H1 (cell line): ENCODE results near the gene TARP.

Experiments
- CTCF ChIA-PET: fragments of 300-600 bp; sonication (Branson Sonifier 250); formaldehyde crosslinking; loops from one replicate; lab custom pipeline; 2021; ENCODE audit not compliant: partially characterized antibody; lab: Charles Lee
- POLR2A ChIA-PET: fragments of 300-600 bp; sonication (Branson Sonifier 250); formaldehyde crosslinking; loops from one replicate; lab custom pipeline; 2021; ENCODE audit warnings: inconsistent platforms; ENCODE audit not compliant: partially characterized antibody; lab: Charles Lee
- DNase-seq, 2 experiments: peaks; one replicate each; pipeline versions ENCODE4 v3.0.0 to v3.0.0-alpha.2; 2010 to 2022; ENCODE audit warnings: low spot score in 2 of 2, low read depth in 1 of 2, mixed read lengths in 1 of 2
- FAIRE-seq: peaks from 2 replicates; lab custom pipeline; 2011; peaks lifted over from hg19 to GRCh38; lab: Jason Lieb, UNC
- H2AFZ ChIP-seq: 2 replicates; pipeline ENCODE4 v1.8.1; 2012; ENCODE audit warnings: low read length, inconsistent platforms
- H2AK5ac ChIP-seq: 2 replicates; pipeline ENCODE4 v1.6.1; 2013; ENCODE audit warnings: low read depth, low read length
- H2BK120ac ChIP-seq: replicated peaks from 2 replicates; pipeline ENCODE3; 2013; ENCODE audit warnings: low read depth, low read length, inconsistent platforms
- H2BK12ac ChIP-seq: 2 replicates; pipeline ENCODE4 v1.6.1; 2013; ENCODE audit warnings: low read depth, low read length
- H2BK15ac ChIP-seq: 2 replicates; pipeline ENCODE4 v1.6.1; 2013; ENCODE audit warnings: low read length
- H2BK20ac ChIP-seq: 2 replicates; pipeline ENCODE4 v1.6.1; 2013; ENCODE audit warnings: low read length
- H2BK5ac ChIP-seq: 2 replicates; pipeline ENCODE4 v1.6.1; 2013; ENCODE audit warnings: low read depth, low read length
- H3K14ac ChIP-seq: 2 replicates; pipeline ENCODE4 v1.6.1; 2013; ENCODE audit warnings: inconsistent platforms; ENCODE audit not compliant: insufficient read length
- H3K18ac ChIP-seq: 2 replicates; pipeline ENCODE4 v1.6.1; 2013; ENCODE audit warnings: low read length; ENCODE audit errors: extremely low read depth
- H3K23ac ChIP-seq: 2 replicates; pipeline ENCODE4 v1.6.1; 2013; ENCODE audit warnings: inconsistent platforms; ENCODE audit not compliant: insufficient read length
- H3K23me2 ChIP-seq: 2 replicates; pipeline ENCODE4 v1.6.1; 2013; ENCODE audit warnings: low read depth, low read length
- H3K27ac ChIP-seq: 2 replicates; pipeline ENCODE4 v1.6.1; 2011; ENCODE audit warnings: low read depth, low read length, inconsistent platforms
- H3K27me3 ChIP-seq, 4 experiments: replicated peaks in 1 of 4; 1 replicate in 1 of 4; 2 replicates in 3 of 4; pipeline versions ENCODE4 v1.6.1 to v1.8.1; 2011 to 2013; ENCODE audit warnings: low read length in 3 of 4, mild to moderate bottlenecking in 3 of 4, inconsistent platforms in 2 of 4, mixed read lengths in 2 of 4, moderate library complexity in 1 of 4; ENCODE audit not compliant: control insufficient read depth in 3 of 4, insufficient read depth in 3 of 4; ENCODE audit errors: extremely low read depth in 1 of 4
- H3K36me3 ChIP-seq, 4 experiments: 2 replicates each; pipeline versions ENCODE4 v1.6.1 to v1.8.1; 2011 to 2013; ENCODE audit warnings: mild to moderate bottlenecking in 4 of 4, low read length in 3 of 4, moderate library complexity in 2 of 4, control low read depth in 1 of 4, inconsistent platforms in 1 of 4; ENCODE audit not compliant: insufficient read depth in 4 of 4, control insufficient read depth in 2 of 4
- H3K4ac ChIP-seq: replicated peaks from 2 replicates; pipeline ENCODE3; 2013; ENCODE audit warnings: low read length, low read depth, mixed read lengths, inconsistent platforms; ENCODE audit not compliant: insufficient read length
- H3K4me1 ChIP-seq, 4 experiments: replicated peaks in 1 of 4; 1 replicate in 1 of 4; 2 replicates in 3 of 4; pipeline versions ENCODE4 v1.6.1 to v1.8.1; 2011 to 2013; ENCODE audit warnings: low read length in 3 of 4, inconsistent platforms in 2 of 4, mixed read lengths in 1 of 4; ENCODE audit not compliant: insufficient read depth in 4 of 4, control insufficient read depth in 3 of 4
- H3K4me2 ChIP-seq, 2 experiments: 2 replicates each; pipeline versions ENCODE4 v1.6.1 to v1.8.1; 2011 to 2013; ENCODE audit warnings: low read depth in 2 of 2, low read length in 2 of 2, control low read depth in 1 of 2, inconsistent platforms in 1 of 2, mild to moderate bottlenecking in 1 of 2; ENCODE audit not compliant: insufficient read depth in 1 of 2
- H3K4me3 ChIP-seq, 4 experiments: fragments of 200-600, 300-600 bp in 1 of 4; sonication (generic), shearing (Covaris generic), sonication (Bioruptor Twin) in 1 of 4; 2 replicates each; pipeline versions ENCODE4 v1.5.1 to v1.8.1; 2011 to 2016; ENCODE audit warnings: low read length in 4 of 4, low read depth in 3 of 4, control low read depth in 2 of 4, inconsistent platforms in 2 of 4, mild to moderate bottlenecking in 2 of 4, mixed read lengths in 1 of 4, moderate library complexity in 1 of 4; ENCODE audit not compliant: insufficient read depth in 2 of 4; ENCODE audit errors: extremely low read depth in 1 of 4
- H3K56ac ChIP-seq: replicated peaks from 2 replicates; pipeline ENCODE3; 2013; ENCODE audit warnings: low read depth, mild to moderate bottlenecking, mixed read lengths, low read length, inconsistent platforms; ENCODE audit not compliant: insufficient read length
- H3K79me1 ChIP-seq: 2 replicates; pipeline ENCODE4 v1.6.1; 2013; ENCODE audit warnings: low read depth, low read length, control low read depth
- H3K79me2 ChIP-seq, 2 experiments: 2 replicates each; pipeline versions ENCODE4 v1.6.1 to v1.8.1; 2012 to 2013; ENCODE audit warnings: low read length in 2 of 2, mild to moderate bottlenecking in 2 of 2, inconsistent platforms in 1 of 2; ENCODE audit not compliant: insufficient read depth in 2 of 2, control insufficient read depth in 1 of 2
- H3K9ac ChIP-seq, 4 experiments: replicated peaks in 1 of 4; 1 replicate in 1 of 4; 2 replicates in 3 of 4; pipeline versions ENCODE4 v1.6.1 to v1.8.1; 2011 to 2013; ENCODE audit warnings: low read depth in 3 of 4, low read length in 3 of 4, control low read depth in 2 of 4, mild to moderate bottlenecking in 2 of 4, moderate library complexity in 2 of 4, inconsistent platforms in 1 of 4; ENCODE audit errors: extremely low read depth in 1 of 4
- H3K9me3 ChIP-seq, 2 experiments: 2 replicates each; pipeline versions ENCODE4 v1.6.1 to v1.8.1; 2012 to 2013; ENCODE audit warnings: mild to moderate bottlenecking in 2 of 2, moderate library complexity in 2 of 2, control low read depth in 1 of 2, inconsistent platforms in 1 of 2, low read depth in 1 of 2, low read length in 1 of 2, mixed read lengths in 1 of 2; ENCODE audit not compliant: insufficient read depth in 2 of 2
- H4K20me1 ChIP-seq, 2 experiments: replicated peaks in 1 of 2; 2 replicates each; pipeline versions ENCODE3 to v1.8.1; 2011 to 2013; ENCODE audit warnings: inconsistent platforms in 2 of 2, low read length in 2 of 2, mild to moderate bottlenecking in 1 of 2; ENCODE audit not compliant: insufficient read depth in 2 of 2, control insufficient read depth in 1 of 2
- H4K5ac ChIP-seq: 2 replicates; pipeline ENCODE4 v1.6.1; 2013; ENCODE audit warnings: low read length, low read depth, mixed read lengths, inconsistent platforms; ENCODE audit not compliant: insufficient read length
- H4K8ac ChIP-seq: 2 replicates; pipeline ENCODE4 v1.8.0; 2013; ENCODE audit warnings: mild to moderate bottlenecking, moderate library complexity, low read length, inconsistent platforms; ENCODE audit not compliant: insufficient read depth; ENCODE audit errors: extremely low read depth
- H4K91ac ChIP-seq: replicated peaks from 2 replicates; pipeline ENCODE3; 2013; ENCODE audit warnings: low read length, mixed read lengths, inconsistent platforms; ENCODE audit not compliant: insufficient read length
- KDM1A ChIP-seq: fragments of 200-600, 300-600 bp; sonication (generic); IDR thresholded peaks from 2 replicates; pipeline ENCODE4 v1.7.1; 2016; ENCODE audit warnings: mild to moderate bottlenecking, low read length, borderline replicate concordance
- POU5F1 ChIP-seq: IDR thresholded peaks from 2 replicates; pipeline ENCODE4 v1.6.1; 2011; ENCODE audit warnings: low read depth, mild to moderate bottlenecking, low read length, moderate library complexity
- WGBS, 2 experiments: shearing (Covaris generic) in 1 of 2; methylation state at CpG; one replicate each; pipeline versions ENCODE4 v1.1.6 to v1.1.7; 2013 to 2015; ENCODE audit warnings: low lambda C conversion rate in 2 of 2, mixed read lengths in 2 of 2, inconsistent platforms in 1 of 2, low coverage in 1 of 2, missing lambda C conversion rate in 1 of 2; ENCODE audit not compliant: insufficient replicate concordance in 2 of 2, insufficient coverage in 1 of 2, insufficient read length in 1 of 2; ENCODE audit errors: extremely low coverage in 1 of 2, missing lambda C conversion rate in 1 of 2; 5-methylcytosine and 5-hydroxymethylcytosine counted together

TARP gene

GRCh38 chr7:38274927-38275620, 1.6 kb upstream of the TARP start:
- H4K8ac ChIP-seq, result no peak overlapping the region
- H4K91ac ChIP-seq, result no peak overlapping the region
- no peak overlapping the region for H2BK12ac ChIP-seq
- H3K9ac ChIP-seq, result no peak overlapping the region
- no peak overlapping the region for H3K4me3 ChIP-seq
- ChIA-PET POLR2A (no interaction called here), CTCF (interaction anchor here (0.7 to 3.4 kb wide), 11 partner anchors 9 to 94 kb away, joined by 3 to 10 read pairs (median 4); no protein-coding TSS in a partner anchor)
- H3K4ac ChIP-seq, result no peak overlapping the region
- H2BK5ac ChIP-seq, result no peak overlapping the region
- H3K14ac ChIP-seq, result no peak overlapping the region
- TF ChIP-seq KDM1A (0 out of 2 replicates have a peak, but pooled peaks have one; percentile 24), POU5F1 (no peak)
- FAIRE-seq (no peak), DNase-seq (no peak)
- no peak overlapping the region for H3K27ac ChIP-seq
- H3K36me3 ChIP-seq, result no peaks in the 10 kb centered on the region
- no peak overlapping the region for H3K23ac ChIP-seq
- no peak overlapping the region for H2BK120ac ChIP-seq
- H3K79me2 ChIP-seq, result no peaks in the 10 kb centered on the region
- no peaks in the 10 kb centered on the region for H3K23me2 ChIP-seq
- H3K4me1 ChIP-seq, result peaks cover 0 to 3% (median under 1%) of the 10 kb centered on the region in 4 experiments; a peak in 2 of 7 replicates
- H4K5ac ChIP-seq, result no peak overlapping the region
- no peak overlapping the region for H2AFZ ChIP-seq
- H2BK20ac ChIP-seq, result no peak overlapping the region
- H3K56ac ChIP-seq, result no peak overlapping the region
- no peaks in the 10 kb centered on the region for H3K9me3 ChIP-seq
- no peaks in the 10 kb centered on the region for H3K79me1 ChIP-seq
- no peaks in the 10 kb centered on the region for H3K27me3 ChIP-seq
- no peak overlapping the region for H3K4me2 ChIP-seq
- H3K18ac ChIP-seq, result no peak overlapping the region
- WGBS, 2 experiments, result 79% methylated on average over 3 of the region's 3 CpGs; no CpG with 5 or more reads in 1 of the 2 experiments
- H2BK15ac ChIP-seq, result no peak overlapping the region
- H4K20me1 ChIP-seq, result no peaks in the 10 kb centered on the region
- no peak overlapping the region for H2AK5ac ChIP-seq
